ENCODE data around the gene SCCPDH.

Gene SCCPDH

GRCh38 chr1:246771366-246771765 is 47.2 kb downstream of the SCCPDH start:
- no peak for DNase-seq (ENCODE audit: extremely low spot score)
- ChIA-PET CTCF (no interaction called here), POLR2A (no interaction called here)
- TF ChIP-seq HDGF (IDR thresholded peaks at IDR 0.05; ENCODE audit: borderline replicate concordance) (no peak), ARNT (IDR thresholded peaks at IDR 0.05) (no peak), PKNOX1 (IDR thresholded peaks at IDR 0.05) (no peak), TARDBP (IDR thresholded peaks at IDR 0.05) (no peak), FOXK2 (IDR thresholded peaks at IDR 0.05) (no peak), FOXA1 (IDR thresholded peaks at IDR 0.05) (no peak), LEF1 (IDR thresholded peaks at IDR 0.05; ENCODE audit: borderline replicate concordance) (no peak), BHLHE40 (IDR thresholded peaks at IDR 0.05; ENCODE audit: borderline replicate concordance) (no peak), SP1 (IDR thresholded peaks at IDR 0.05) (no peak), FOXM1 (IDR thresholded peaks at IDR 0.05; ENCODE audit: borderline replicate concordance) (no peak), NFRKB (IDR thresholded peaks at IDR 0.05) (no peak), L3MBTL2 (conservative IDR thresholded peaks at IDR 0.05) (no peak), SUZ12 (IDR thresholded peaks at IDR 0.05) (no peak), ELF4 (IDR thresholded peaks at IDR 0.05) (no peak), ZNF384 (IDR thresholded peaks at IDR 0.05) (no peak), CTBP1 (IDR thresholded peaks at IDR 0.05; ENCODE audit: borderline replicate concordance) (no peak)

- ChIA-PET POLR2A (no interaction called here), CTCF (no interaction called here)
- DNase-seq (ENCODE audit: extremely low spot score): no peak
- TF ChIP-seq TARDBP (IDR thresholded peaks at IDR 0.05): no peak
- no peak for TF ChIP-seq CTBP1 (IDR thresholded peaks at IDR 0.05; ENCODE audit: borderline replicate concordance)
- no peak for TF ChIP-seq PKNOX1 (IDR thresholded peaks at IDR 0.05)
- TF ChIP-seq ELF4 (IDR thresholded peaks at IDR 0.05): no peak
- no peak for TF ChIP-seq NFRKB (IDR thresholded peaks at IDR 0.05)
- no peak for TF ChIP-seq BHLHE40 (IDR thresholded peaks at IDR 0.05; ENCODE audit: borderline replicate concordance)
- TF ChIP-seq SUZ12 (IDR thresholded peaks at IDR 0.05): no peak
- TF ChIP-seq LEF1 (IDR thresholded peaks at IDR 0.05; ENCODE audit: borderline replicate concordance): no peak
These were observed 48.5 kb downstream of the SCCPDH start for GRCh38 chr1:246772686-246773085.

- CTCF ChIA-PET: no interaction called here
- no peak for DNase-seq (ENCODE audit: extremely low spot score)
- TF ChIP-seq HDGF (IDR thresholded peaks at IDR 0.05; ENCODE audit: borderline replicate concordance) (no peak), FOXM1 (IDR thresholded peaks at IDR 0.05; ENCODE audit: borderline replicate concordance) (no peak), SUZ12 (IDR thresholded peaks at IDR 0.05) (no peak), CTBP1 (IDR thresholded peaks at IDR 0.05; ENCODE audit: borderline replicate concordance) (no peak), LEF1 (IDR thresholded peaks at IDR 0.05; ENCODE audit: borderline replicate concordance) (no peak), ZNF384 (IDR thresholded peaks at IDR 0.05) (no peak), SP1 (IDR thresholded peaks at IDR 0.05) (no peak), ELF4 (IDR thresholded peaks at IDR 0.05) (no peak), PKNOX1 (IDR thresholded peaks at IDR 0.05) (no peak), NFRKB (IDR thresholded peaks at IDR 0.05) (no peak), ARNT (IDR thresholded peaks at IDR 0.05) (no peak), FOXA1 (IDR thresholded peaks at IDR 0.05) (no peak), BHLHE40 (IDR thresholded peaks at IDR 0.05; ENCODE audit: borderline replicate concordance) (no peak), FOXK2 (IDR thresholded peaks at IDR 0.05) (no peak), TARDBP (IDR thresholded peaks at IDR 0.05) (no peak), L3MBTL2 (conservative IDR thresholded peaks at IDR 0.05) (no peak)
- POLR2A ChIA-PET: no interaction called here
These were observed 49.0 kb downstream of the SCCPDH start for GRCh38 chr1:246773213-246773641.

DNA sequence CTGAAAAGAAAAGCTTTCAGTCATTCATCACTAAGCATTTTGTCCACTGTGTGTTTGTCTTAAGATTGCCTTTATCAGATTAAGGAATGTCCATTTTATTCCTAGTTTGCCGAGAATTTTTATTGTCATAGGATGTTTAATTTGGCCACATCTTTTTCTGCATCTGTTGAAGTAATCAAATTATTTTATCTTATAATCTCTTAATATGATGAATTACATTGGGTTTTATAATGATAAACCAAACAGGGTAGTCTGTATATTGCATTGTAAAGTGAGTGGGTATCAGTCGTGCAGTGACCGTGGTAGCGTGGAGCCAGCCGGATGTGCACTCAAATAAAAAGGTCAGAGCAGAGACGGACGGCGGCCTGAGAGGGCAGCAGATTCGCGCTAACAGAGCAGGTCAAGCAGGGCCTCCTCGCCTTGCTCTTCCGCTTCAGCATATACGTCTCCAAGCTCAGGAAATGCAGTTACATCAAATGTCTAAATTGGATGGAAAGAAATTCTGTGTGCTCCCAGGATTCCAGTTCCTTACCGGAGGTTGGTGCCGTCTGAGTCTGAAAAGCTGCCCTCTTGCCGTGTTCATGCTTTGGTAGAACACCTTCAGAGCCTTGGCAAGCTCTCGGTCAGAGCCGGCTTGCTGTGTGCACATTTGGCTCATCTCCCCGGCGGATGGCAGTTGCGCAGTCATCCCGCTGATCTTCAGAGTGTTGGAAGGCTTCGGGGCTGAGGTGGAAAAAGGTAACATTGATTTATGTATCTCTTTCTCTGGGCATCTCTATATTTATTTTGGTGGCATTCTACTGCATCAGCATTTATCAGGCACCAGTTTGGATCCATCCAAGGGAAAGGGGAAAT is 51.5 kb downstream of the SCCPDH start:
- DNase-seq (ENCODE audit: extremely low spot score): no peak
- TF ChIP-seq L3MBTL2 (conservative IDR thresholded peaks at IDR 0.05) (no peak), CTBP1 (IDR thresholded peaks at IDR 0.05; ENCODE audit: borderline replicate concordance) (no peak), SP1 (IDR thresholded peaks at IDR 0.05) (no peak), FOXA1 (IDR thresholded peaks at IDR 0.05) (no peak), TARDBP (IDR thresholded peaks at IDR 0.05) (no peak), ELF4 (IDR thresholded peaks at IDR 0.05) (no peak), PKNOX1 (IDR thresholded peaks at IDR 0.05) (no peak)
- ChIA-PET CTCF (no interaction called here), POLR2A (no interaction called here)

- POLR2A ChIA-PET: no interaction called here
- TF ChIP-seq HDGF (IDR thresholded peaks at IDR 0.05; ENCODE audit: borderline replicate concordance) (no peak), ARNT (IDR thresholded peaks at IDR 0.05) (no peak), L3MBTL2 (conservative IDR thresholded peaks at IDR 0.05) (no peak), SUZ12 (IDR thresholded peaks at IDR 0.05) (no peak), LEF1 (IDR thresholded peaks at IDR 0.05; ENCODE audit: borderline replicate concordance) (no peak), CTBP1 (IDR thresholded peaks at IDR 0.05; ENCODE audit: borderline replicate concordance) (no peak), BHLHE40 (IDR thresholded peaks at IDR 0.05; ENCODE audit: borderline replicate concordance) (no peak)
- DNase-seq (ENCODE audit: extremely low spot score): no peak
- CTCF ChIA-PET: no interaction called here
These were observed 52.7 kb downstream of the SCCPDH start for GRCh38 chr1:246776923-246777322.

Measured in HEK293T (cell line).